VCaP (cell line): ENCODE results near the gene PCDH10.

ENCODE experiments used
- H3K27ac ChIP-seq: fragments of 450-650 bp; 2 replicates; pipeline ENCODE4 v1.5.1; 2017
- CTCF ChIP-seq: fragments of 450-650 bp; conservative IDR thresholded peaks from 2 replicates; pipeline ENCODE4 v1.5.1; 2017; ENCODE audit warnings: mild to moderate bottlenecking, moderate library complexity

The PCDH10 gene

DNA sequence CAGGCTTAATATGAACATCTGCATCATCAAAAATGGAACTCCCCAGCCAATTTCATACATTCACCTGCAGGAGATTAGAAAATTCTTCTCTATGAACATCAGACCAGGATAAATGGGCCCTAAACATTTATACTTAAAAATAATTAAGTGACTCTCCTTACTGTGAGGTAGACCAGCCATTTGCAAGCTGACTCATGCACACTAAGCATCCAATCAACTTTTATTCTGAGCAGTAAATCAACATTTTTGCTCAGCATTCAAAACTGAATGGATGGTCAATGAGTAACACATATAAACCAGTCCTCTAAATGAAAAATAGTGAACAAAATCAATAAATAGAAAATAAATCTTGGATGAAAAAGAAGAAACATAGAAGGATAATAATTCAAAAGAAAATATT is 19.9 kb upstream of the PCDH10 start:
- no peak for TF ChIP-seq CTCF

DNA sequence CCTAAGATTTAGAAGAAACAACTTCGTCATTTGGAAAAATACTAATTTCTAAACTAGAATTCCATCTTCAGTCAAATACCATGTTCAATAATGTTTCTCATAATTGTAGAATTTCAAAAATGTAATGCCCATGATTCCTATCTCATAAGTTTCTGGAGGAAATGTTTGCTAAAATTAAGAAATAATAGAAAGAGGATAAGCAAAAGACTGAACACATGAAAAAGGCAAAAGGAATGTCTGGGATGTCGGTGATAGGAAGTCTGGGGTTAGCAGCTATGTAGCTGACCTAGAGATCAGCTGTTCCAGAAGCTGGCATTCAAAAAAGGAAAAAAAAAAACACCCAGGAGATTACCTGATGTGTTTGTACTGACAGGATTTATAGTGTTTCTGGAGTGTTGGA is 18.9 kb upstream of the PCDH10 start:
- no peak for TF ChIP-seq CTCF
- no peak overlapping the region for H3K27ac ChIP-seq

More for the DNA sequence above, 19.9 kb upstream of the PCDH10 start:
- H3K27ac ChIP-seq = no peak overlapping the region

DNA sequence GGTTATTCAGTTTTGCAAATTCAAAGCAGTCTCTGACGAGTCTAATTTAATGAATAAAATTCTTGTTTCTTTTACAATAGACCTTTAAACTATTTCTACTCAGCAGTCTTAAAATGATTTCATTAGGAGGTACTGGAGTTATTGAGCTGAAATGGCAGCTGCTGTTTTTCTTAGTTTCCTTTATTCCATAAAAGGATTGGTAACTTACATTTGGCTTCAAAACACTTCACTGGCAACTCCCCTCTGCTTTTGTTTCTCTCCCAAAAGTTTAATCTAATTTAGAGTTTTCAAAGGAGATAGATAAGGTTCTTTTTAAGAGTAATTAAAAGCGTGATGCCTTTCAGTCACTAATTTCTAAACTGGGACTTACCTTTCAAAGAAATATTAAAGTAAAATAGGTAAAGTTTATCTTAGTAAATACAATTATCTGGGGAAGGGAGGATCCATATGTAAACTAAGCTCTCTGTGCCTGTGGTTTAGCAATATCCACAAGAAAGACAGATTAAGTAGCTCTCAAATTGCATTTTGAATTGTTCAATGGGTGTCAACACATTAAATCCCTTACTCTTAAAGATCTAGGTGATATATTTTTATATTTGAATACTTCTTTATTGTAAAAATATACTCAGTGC is 17.1 kb upstream of the PCDH10 start:
- TF ChIP-seq CTCF = no peak
- no peak overlapping the region for H3K27ac ChIP-seq

DNA sequence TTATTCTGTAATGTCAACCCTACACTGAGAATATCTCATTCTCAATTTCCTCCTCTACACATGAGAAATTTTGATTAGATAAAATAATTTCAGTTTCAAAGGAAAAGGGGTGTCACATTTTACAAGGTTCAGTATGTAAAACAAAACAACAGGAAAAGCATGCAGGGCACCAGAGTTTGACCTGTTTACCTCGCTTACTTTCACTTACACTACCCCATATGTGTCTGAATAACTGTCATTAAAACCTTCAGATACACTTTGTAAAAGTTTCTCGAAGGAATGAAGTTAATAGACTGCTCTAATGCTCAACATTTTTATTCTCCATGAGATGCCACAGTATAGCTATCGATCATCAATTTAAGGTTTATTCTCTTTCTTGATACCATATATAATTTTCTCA is 12.3 kb upstream of the PCDH10 start:
- H3K27ac ChIP-seq = no peak overlapping the region
- no peak for TF ChIP-seq CTCF

GRCh38 chr4:133137571-133137970 is 11.5 kb upstream of the PCDH10 start:
- peak; percentile 56 for TF ChIP-seq CTCF
- no peak overlapping the region for H3K27ac ChIP-seq

GRCh38 chr4:133143775-133144430 is 5.2 kb upstream of the PCDH10 start:
- TF ChIP-seq CTCF = no peak
- H3K27ac ChIP-seq = no peak overlapping the region

- no peak for TF ChIP-seq CTCF
Observed at GRCh38 chr4:133145241-133145640, 3.9 kb upstream of the PCDH10 start.

More at GRCh38 chr4:133145241-133145640, 3.9 kb upstream of the PCDH10 start:
- H3K27ac ChIP-seq = no peak overlapping the region
